ENCODE measurements around the gene PBX3.
A peak's percentile ranks its signal among the peaks of the same experiment; 100 is the strongest.

The PBX3 gene

DNA sequence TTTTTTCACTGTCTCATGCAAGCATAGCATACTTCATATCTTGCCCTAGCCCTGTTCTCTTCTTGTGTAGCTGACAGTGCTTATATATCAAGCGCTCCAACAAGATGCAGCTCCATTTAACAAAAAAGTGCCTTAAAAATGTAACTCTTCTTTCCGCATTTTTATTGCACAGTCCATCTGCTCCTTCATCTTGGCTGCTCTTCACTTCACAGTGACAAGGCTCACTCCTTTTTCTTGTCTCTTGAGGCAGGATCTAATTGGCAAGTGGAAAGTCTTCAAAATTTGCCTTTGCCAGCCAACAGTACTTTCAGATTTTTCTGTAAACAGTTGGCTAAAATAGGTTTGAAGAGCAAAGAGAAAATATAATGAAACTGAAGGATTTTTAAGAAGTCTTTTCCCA is 161.8 kb downstream of the PBX3 start:
- no peak for DNase-seq (ENCODE audit: low read depth)

DNA sequence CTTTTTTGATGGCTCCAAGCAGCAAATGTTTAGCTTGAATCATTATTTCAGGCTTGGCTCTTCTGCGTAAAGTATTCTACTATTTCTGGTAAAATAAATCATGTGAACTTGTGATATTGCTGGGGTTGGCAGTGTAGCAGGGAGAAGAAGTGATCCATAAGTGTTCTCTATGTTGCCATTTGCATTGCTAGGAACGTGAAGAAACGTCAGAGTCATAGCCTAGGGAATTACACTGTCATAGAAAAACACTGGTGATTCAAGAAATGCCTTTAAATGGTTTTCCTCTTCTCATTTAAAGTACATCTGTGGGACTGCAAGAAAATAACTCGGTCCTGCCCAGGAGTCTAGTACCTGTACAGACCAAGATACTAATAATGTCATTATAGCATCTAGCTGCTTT is 162.3 kb downstream of the PBX3 start:
- no peak for DNase-seq (ENCODE audit: low read depth)

DNA sequence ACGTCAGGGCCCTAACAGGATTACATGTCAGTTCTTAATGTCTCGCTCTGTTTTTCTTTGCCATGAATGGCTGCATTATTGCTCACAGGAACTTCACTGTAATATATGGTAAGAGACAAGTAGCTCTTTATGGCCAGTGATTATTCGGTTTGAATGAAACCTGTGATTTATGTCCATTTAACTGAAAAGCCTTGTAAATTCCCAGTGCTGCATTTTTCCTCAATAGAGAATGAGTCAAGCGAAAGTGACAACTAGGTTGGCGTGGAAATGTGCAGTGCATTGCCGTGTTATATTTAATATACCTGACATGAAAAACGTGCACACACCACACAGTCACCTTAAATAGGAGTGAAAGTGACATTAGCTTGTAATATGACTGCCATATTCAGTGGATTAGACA is 163.1 kb downstream of the PBX3 start:
- DNase-seq (ENCODE audit: low read depth) = no peak

GRCh38 chr9:125911861-125912644 is 164.9 kb downstream of the PBX3 start:
- DNase-seq (ENCODE audit: low read depth) = peak; percentile 16

DNA sequence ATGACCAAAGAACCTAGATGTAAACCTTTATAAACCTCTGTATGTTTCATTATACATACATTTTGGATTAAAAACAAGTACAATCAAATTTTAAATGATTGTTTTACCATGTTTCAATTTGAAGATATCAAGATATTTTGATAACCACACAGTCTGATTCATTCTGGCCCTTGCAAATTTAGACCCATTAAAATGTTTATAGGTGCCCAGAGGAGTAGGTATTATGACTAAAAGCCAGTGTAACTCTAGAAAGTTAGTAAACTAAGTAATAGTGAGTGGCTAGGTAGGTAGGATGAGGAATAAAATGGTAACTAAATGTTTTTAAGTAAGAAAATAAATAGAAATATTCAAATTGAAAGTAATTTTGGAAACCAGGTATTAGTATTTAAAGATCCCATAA is 165.5 kb downstream of the PBX3 start:
- no peak for DNase-seq (ENCODE audit: low read depth)

- no peak for DNase-seq (ENCODE audit: low read depth)
These were observed 166.4 kb downstream of the PBX3 start for GRCh38 chr9:125913551-125913950.

DNA sequence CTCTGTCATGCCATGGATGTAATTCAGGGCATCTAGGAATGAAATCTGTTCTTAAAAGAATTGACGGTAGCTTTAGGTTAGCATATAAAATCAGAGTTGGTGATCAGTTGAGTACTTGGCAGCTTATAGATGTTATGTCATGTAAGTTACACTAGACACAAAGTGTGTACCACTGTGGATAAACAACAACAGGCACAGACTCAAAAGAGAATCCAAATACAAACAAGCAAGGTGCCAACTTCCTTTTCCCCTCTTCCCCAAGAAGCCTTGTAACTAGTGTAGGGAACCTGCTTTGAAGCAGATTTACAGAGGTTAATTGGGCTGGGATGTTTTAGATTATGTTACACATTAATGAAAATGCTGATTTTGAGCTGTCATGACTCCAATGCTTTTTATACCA is 167.2 kb downstream of the PBX3 start:
- no peak for DNase-seq (ENCODE audit: low read depth)

DNA sequence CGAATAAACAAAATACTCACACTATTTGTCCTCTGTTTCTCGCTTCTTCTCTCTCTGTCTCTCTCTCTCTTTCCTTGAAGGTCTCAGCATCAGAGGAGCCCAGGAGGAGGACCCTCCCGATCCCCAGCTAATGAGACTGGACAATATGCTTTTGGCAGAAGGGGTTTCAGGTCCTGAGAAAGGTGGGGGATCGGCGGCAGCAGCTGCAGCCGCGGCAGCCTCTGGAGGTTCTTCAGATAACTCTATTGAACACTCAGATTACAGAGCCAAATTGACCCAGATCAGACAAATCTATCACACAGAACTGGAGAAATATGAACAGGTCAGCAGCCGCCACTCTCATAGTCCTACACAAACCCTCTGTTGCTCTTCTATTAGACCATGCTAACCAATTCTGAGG is 168.4 kb downstream of the PBX3 start:
- DNase-seq (ENCODE audit: low read depth) = no peak

GRCh38 chr9:125919565-125919964 is 172.4 kb downstream of the PBX3 start:
- no peak for DNase-seq (ENCODE audit: low read depth)

- DNase-seq (ENCODE audit: low read depth) = no peak
These were observed 173.2 kb downstream of the PBX3 start for GRCh38 chr9:125920402-125920801.

DNA sequence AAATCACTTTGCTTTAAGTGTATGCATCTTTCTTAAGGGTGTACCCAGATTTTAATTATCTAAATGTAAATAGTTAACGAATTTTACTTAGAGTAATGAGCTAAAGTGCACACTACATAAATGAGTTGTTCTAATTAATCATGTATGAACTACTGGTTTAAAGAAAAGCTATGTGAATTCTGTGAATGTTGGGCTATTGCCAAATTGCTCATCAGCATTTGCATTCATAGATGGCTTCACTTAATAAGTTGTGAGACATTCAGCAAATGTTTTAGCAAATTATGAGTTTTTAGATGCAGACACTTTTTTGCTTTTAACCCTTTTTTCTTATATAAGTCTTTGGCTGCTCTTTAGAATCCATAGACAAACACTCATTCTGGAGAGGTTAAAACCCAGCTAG is 175.7 kb downstream of the PBX3 start:
- DNase-seq (ENCODE audit: low read depth) = peak; percentile 45

- no peak for DNase-seq (ENCODE audit: low read depth)
These were observed 177.2 kb downstream of the PBX3 start for GRCh38 chr9:125924351-125924750.

- DNase-seq (ENCODE audit: low read depth) = no peak
These were observed 179.8 kb downstream of the PBX3 start for GRCh38 chr9:125926936-125927335.

GRCh38 chr9:125929846-125930245 is 182.7 kb downstream of the PBX3 start:
- DNase-seq (ENCODE audit: low read depth) = peak; percentile 33

- DNase-seq (ENCODE audit: low read depth) = no peak
These were observed 184.0 kb downstream of the PBX3 start for GRCh38 chr9:125931211-125931610.

GRCh38 chr9:125932012-125932411 is 184.8 kb downstream of the PBX3 start:
- peak; percentile 99 for DNase-seq (ENCODE audit: low read depth)

- no peak for DNase-seq (ENCODE audit: low read depth)
These were observed 185.7 kb downstream of the PBX3 start for GRCh38 chr9:125932746-125933455.

DNA sequence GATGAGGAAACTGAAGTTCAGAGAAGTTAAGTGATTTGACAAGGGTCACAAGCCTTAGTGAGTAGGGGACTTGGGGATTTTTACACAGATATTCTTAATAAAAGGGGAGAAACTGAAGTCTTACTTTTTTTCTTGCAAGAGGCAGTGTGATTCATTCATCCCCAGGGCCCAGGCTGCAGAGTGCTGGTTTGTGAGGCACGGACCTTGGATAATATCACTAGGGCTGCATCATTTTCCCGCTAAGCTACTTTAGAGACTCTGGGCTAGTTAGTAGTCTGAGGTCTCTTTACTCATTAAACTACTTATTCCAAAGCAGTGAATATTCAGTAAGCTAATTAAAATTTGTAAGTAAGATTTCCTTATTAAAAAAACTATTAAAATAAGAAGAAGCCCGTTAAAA is 195.0 kb downstream of the PBX3 start:
- DNase-seq (ENCODE audit: low read depth) = no peak

GRCh38 chr9:125943831-125944230 is 196.7 kb downstream of the PBX3 start:
- DNase-seq (ENCODE audit: low read depth) = no peak

GRCh38 chr9:125946397-125946796 is 199.2 kb downstream of the PBX3 start:
- DNase-seq (ENCODE audit: low read depth) = no peak

- DNase-seq (ENCODE audit: low read depth) = peak; percentile 31
These were observed 201.9 kb downstream of the PBX3 start for GRCh38 chr9:125948887-125949596.

- no peak for DNase-seq (ENCODE audit: low read depth)
These were observed 202.7 kb downstream of the PBX3 start for GRCh38 chr9:125949703-125950460.

All from EH (cell line).